ENCODE data around the gene SLC6A20. TPM values are rescaled to one million over a fixed set of nuclear protein-coding genes. Genes with fewer than 3 reads are reported as not detected.
A peak's percentile ranks its signal among the peaks of the same experiment; 100 is the strongest.

The SLC6A20 gene, protein sequence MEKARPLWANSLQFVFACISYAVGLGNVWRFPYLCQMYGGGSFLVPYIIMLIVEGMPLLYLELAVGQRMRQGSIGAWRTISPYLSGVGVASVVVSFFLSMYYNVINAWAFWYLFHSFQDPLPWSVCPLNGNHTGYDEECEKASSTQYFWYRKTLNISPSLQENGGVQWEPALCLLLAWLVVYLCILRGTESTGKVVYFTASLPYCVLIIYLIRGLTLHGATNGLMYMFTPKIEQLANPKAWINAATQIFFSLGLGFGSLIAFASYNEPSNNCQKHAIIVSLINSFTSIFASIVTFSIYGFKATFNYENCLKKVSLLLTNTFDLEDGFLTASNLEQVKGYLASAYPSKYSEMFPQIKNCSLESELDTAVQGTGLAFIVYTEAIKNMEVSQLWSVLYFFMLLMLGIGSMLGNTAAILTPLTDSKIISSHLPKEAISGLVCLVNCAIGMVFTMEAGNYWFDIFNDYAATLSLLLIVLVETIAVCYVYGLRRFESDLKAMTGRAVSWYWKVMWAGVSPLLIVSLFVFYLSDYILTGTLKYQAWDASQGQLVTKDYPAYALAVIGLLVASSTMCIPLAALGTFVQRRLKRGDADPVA
- total RNA-seq, result 1.2 TPM

DNA sequence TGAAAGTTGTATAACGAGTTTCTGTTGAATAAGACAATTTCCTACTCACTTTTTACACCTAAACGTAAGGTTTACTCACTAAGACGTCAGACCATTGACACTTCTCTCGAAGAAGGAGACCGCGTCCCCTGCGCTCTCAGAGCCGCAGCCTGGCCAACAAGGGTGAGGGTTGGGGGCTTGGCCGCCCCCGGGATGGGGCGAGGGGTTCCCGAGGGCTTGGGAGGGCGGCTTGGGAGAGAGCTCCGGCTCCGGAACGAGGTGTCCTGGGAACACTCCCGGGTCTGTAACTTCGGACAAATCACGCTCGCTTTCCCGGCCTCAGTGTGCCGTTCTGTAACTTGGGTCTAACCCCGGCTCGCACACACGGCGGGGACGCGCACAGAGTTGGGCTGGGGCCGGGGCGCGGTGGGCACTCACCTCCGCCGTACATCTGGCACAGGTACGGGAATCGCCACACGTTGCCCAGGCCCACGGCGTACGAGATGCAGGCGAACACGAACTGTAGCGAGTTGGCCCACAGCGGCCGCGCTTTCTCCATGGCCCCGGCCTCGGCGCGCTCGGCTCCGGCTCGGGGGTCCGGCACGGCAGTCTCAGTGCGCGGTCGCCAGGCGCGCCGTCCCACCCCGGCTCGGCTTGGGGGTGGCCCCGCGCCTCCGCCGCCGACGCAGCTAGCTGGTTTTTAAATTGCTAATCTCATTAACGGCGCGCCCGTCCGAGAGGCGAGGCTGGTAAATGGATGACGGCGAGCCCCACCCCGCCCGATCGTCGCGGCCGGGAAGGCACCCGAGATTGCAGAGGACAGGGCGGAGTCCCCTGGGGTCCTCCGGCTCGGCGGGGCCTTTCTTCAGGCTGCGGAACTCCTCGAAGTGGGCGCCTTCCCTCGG lies at the start of gene SLC6A20:
Gene SLC6A20 (minus strand): TSS at position 655 of the 884 bp plus-strand sequence. CDS start 117 bp downstream, at position 538.
- DNase-seq, result peak; percentile 35

DNA sequence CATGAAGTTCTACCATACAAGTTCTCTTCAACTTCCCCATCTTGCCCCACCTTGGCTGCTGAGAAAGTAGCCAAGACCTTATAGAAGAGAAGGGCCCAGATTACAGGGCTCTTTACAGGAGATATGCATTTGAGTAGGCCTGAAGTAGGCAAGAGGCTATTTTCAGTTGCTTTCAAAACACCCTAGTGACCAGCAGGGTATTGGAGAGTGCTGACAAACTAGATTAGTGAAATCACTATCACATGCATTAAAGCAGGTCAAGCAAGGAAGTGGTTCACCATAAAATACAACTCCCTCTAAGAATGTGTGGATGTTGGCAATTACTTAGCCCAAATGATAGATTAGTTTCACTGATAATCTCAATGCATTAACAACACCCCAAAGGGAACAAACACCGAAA lies 48.3 kb upstream of the SLC6A20 start:
- DNase-seq, result no peak

DNA sequence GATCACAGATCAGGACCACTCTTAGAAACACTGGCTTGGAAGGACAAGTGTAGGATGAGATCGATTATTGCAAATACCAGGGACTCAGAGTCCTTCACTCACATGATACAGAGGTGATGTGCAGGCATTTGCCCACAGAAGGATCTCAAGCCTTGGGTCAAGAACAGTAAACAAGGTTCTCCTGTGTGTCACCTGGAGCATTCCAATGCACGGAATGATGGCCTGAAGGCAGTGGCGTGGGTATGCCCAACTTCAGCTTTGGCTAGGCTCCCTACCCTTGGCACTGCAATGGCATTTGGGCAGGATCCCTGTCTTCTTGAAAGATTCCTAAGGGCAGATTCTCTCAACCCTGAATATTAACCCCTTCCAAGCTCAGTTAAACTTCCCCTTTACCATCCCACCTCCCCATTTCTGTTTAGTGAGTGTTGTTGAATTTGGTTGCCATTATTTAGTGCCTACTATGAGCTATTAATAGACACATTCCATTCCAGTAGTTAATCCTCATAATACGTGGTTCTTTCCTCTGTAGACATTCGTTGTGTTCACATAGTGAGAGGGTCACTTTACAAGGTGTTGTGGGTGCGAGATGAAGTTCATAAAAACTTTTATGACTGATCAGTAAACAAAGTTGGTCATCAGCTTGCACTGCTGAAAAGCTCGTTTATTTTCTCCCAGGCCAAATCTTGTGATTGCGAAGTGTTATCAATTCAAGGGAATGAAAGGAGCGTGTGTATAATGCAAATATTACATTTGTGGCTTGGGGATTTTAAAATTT lies 46.7 kb upstream of the SLC6A20 start:
- no peak for DNase-seq

DNA sequence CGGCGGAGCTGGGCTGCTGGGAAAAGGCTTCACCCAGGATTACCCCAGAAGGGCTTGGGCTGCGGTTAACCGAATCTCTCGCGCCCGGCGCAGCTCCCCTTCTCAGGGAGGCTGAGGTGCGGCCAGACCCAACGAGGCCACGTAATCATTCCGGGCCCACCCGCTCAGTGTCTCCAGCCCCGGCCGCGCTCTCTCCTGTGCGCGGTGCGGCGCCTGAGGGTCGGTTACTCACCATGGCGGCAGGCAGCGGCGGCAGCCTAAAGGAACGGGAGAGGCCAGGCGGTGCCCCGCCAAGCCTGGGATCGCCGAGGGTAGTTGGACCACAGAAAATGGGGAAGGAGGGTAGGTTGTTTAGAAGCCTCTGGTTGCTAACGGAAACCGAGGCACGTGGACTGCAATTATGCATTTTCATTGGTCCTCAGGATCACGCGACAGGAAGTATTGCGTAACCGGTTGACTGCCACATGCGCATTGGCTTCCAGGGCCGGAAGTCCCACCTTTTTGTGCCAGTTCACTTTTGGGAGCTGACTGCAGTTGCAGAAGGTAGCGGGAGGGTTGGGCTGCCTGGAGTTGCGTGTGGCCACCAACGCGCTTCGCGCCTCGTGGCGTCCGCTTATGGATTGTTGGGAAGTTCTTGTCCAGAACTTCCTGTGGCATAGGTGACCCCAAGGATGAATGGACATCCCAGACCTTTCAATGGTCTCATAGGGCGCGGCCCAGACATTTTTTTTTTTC lies 45.6 kb upstream of the SLC6A20 start, which contains the start of gene LZTFL1:
Gene LZTFL1 (minus strand): TSS at position 363 of the 735 bp plus-strand sequence. CDS start 128 bp downstream, at position 235.
- peak; percentile 98 for DNase-seq

DNA sequence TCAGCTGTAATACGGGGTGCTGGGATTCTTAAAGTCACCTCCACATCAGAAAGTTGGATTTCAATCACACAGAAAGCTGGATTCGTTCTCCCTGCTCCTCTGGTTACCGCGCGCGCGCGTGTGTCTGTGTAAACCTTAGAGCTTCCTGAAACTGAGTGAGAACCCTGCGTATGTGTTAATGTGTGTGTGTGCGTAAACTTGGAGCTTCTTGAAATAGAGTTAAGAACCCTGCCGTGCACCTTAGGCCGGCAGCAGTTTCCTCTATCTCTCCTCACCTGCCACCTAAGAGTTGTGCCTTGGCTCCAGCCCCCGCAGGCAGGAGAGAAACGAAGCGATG lies 45.1 kb upstream of the SLC6A20 start:
- peak; percentile 39 for DNase-seq

DNA sequence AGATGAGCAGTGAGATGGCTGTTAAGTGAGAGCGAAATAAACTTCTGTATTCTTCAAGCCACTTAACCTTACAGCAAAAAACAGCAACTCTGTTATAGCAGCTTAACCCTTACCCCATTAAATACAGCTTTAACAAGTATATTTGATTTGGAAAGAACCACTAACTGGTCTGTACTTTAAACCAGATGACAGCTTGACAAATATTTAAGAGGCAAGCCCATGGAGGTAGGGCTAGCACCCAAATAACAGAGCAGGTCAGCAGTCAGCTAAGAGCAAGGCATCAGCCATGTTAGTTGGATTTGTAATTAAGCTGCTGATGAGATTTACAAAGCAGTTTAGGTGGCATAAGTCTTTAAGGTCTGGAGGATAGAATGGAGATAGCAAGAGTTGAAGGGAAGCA lies 42.1 kb upstream of the SLC6A20 start:
- no peak for DNase-seq

DNA sequence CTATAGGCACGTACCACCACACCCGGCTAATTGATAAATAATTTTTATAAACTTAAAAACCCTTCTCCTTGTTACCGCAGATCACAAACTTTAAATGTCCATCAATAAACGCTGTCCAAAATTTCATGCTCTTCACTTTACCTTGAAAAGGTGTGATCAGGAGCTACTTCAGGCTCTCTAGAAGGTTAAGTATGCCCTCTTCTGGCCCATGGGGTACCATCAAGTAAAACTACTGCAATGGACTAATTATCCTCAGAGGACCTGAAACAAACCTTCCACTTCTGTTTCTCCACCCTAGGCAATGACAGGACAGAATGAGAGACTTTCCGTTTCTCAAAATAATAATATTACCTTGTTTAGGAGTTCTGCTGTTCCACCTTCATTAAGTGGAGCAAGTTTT lies 36.4 kb upstream of the SLC6A20 start:
- peak; percentile 10 for DNase-seq

DNA sequence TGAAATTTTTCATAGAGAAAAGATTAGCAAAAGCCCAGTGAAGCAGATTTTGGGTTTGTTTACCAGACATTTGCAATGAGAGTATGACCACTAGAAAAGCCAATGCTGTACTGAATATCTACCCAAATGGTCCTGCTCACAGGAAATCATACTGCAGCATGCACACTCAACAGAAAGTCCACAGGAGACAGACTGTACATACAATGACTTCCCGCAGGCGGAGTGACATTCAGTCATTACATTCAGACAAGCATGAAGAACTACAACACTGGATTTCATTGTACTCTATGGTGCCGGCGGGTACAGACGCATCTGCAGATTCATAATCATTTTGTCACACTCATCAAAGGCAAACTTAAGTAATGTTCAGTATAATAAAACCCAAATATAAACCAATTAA lies 33.8 kb upstream of the SLC6A20 start:
- DNase-seq, result no peak

DNA sequence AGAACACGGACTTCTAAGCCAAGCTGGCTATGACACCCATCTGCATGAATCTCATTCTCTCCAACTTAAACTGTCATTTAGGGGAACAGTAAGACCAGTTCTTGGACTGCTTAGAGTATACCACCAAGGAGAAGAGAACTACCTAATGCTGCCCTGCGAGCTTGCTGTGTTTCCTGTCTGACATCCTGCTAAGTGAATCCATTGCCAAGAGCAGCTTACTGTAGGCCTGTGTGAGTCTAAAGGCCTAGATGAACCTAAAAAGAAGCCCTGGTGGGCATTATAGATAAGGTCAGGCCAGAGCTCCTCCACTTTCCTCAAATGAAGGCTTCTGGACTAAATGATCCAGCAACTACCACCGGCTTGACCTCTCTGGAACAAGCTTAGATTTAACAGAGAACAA lies 30.6 kb upstream of the SLC6A20 start:
- no peak for DNase-seq

DNA sequence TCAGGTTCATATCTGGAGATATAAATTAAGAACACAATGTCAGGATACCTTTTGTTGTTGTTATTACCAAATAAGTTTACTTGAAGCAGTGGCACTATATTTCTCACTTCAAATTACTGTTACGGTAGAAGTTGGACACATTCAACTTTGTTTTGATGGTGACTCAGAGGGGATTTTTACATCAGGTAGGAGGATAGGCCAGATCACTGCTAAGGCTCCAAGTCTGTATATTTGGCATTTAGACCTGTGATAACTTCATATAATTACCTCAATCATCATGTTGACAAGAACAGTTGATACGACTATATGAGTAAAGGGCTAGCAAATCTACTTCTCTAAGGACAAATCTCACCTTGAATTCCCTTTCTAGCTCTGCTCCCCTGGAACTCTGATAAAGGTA lies 30.0 kb upstream of the SLC6A20 start:
- no peak for DNase-seq

DNA sequence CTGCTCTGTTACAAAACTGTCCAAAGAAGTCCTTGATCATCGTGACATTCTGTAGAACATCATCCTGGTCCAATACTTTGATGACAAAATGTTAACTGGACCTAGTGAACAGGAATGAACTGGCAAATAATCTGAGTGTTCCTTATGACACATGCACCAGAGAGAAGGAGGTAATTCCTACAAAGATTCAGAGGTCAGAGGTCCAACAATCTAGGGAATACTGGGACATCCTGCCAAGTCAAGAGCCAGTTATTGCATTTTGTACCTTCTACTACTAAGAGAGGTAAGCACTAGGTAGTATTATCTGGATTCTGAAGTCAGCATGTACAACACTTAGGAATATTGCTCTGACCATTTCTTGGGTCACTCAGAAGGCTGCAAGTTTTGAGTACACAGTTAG lies 24.8 kb upstream of the SLC6A20 start:
- DNase-seq, result no peak

DNA sequence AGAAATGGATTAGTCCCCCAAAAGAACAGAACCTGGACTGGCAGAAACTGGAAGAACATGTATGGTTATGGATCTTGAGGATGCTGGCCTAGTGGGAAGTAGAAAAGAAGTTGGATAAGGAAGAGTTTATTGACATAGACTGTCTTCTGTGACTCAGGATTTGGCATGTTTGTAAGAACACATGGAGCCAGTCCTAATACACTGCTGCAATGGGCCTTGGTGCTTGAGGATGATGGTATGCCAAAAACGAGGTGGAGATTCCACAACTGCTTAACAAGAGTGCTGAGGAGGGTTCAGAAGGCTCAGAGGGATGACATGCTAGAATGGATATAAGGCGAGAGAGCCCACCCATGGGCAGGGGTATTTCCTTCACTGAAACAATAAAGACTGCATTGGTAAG lies 23.2 kb upstream of the SLC6A20 start:
- DNase-seq, result no peak

DNA sequence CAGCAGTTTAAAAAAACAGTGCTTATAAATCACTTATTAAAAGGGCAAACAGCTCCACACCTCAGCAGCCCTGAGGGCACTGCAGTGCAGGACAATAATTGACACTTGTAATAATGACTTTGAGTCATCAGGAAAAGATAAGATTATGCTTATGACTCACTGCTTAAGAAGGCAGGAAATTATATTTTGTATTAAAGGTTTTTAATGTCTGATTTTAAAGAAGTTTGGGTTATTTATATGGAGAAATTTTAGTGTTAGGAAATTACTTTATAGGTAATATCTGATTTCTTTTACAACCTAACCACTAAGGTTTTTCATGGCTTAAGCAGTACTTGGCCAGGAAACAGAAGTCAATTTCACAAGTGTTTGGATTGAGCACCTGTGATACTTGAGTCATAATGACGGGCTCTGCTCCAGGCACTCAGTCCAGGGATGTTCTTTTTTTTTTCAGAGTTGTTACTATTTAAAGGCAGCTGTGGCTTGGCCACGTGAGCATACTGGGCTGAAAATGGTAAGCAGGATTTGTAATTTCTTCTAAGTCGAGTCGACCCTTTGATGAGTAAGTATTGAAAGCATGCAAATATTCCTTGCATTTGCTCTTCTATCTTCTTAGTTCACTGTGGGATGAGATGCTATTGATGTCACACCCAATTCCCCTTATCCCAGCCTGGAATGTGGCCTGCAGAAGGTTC lies 21.6 kb upstream of the SLC6A20 start:
- peak; percentile 85 for DNase-seq

DNA sequence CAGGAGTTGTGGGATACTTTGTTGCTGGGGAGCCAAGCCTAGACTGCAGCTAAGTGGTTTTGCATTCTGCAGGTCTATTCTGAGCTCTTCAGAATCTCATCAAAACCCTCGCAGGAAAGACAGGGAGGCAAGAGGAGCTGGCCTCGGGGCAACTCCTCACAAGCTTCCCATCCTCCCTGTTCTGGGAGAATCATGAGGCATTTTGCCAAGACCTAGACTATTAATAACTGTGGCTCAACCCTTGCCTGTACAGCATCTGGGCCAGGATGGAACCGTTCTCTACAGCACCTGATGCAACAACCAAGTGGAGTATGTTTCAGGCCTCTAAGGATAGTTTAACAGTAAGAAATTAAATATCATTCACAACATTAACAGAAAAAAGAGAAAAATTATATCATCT lies 20.2 kb upstream of the SLC6A20 start:
- peak; percentile 62 for DNase-seq

DNA sequence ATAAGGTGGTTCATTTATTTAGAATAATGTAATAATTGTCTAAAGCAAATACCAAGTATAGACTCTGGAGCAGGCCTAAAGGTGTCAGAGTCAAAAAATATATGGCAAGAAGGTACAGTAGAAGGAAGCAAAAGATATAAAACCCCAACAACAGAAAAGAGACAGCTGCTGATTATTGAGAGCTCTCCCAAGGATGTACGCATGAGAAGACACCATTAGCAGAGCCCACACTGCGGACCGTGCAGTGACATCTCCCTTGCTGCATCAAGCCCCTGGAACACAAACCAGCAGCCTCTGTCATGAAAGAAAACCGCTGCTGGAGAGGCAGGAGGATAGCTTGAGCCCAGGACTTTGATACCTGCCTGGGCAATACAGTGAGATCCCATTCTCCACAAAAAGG lies 18.0 kb upstream of the SLC6A20 start:
- DNase-seq, result no peak

DNA sequence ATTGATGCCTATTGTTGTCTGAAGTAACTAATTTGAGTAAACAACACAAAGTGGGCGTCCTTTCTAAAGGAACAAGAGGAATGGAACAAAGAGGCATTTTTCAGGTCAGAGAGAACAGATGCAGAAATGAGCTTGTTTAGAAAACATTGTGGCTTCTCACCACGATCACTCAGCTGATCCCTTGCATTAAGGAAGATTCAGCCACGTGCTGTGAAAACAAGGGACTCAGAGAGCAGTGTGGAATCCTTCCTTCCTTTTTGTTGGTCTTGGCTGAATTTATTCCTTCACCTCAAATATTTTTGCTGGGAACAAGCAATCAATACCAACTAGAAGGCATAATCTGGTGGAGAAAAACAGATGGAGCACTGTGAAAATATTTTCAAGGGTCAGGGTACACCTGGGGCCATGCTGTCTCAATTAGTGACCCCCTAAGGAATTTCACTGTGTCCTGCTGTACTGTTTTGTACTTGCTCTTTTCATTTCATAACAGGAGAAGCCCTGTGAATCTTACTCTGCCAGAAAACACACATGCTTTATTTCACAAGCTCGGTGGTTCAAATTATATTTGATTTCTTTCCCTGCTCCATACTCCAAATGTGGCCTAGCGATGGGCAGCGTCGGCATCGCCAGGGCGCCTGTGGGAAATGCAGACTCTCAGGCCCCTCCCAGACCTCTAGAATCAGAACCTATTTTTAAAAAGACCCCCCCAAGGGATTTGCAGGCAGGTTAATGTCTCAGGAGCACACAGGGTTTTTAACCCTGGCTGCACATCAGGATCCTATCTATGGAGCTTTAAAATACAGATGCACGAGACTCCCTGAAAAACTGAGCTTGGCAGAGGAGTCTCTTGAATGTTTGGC lies 11.6 kb upstream of the SLC6A20 start:
- peak; percentile 64 for DNase-seq

DNA sequence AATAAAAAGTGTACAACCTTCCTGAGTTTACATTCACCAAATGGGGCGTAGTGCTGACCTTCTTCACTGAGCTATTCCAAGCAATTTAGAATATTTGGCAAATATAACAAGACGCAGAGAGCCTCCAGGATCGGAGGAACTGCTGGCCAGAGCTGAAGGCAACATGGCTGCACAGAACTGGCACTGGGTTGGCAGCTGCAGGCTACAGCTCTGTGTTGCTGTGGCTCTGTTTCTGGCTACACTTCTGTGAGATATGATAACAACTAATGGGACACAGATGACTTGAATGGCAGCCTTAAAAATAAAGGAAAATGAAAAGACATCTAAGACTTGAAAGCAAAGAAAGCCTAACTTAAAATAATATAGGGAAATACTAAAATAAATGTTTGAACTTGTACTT lies 10.8 kb upstream of the SLC6A20 start:
- no peak for DNase-seq

DNA sequence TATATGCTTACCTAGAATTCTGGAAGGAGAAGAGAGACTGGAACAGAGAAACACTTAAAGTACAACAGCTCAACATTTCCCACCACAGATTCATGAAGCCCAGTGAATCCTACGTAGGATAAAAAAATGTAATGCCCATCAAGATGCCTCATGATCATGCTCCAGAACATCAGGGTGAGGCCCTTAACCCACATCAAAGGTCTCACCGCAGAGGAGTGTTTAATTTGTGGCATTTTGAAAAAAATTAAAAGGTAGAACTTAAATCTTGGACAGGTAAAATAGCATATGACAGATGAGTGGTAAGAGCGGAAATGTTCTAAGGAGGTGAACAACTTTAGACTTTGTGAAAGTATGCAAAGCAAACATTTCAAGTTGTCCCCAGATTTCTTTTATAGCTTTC lies 9.7 kb upstream of the SLC6A20 start:
- no peak for DNase-seq

DNA sequence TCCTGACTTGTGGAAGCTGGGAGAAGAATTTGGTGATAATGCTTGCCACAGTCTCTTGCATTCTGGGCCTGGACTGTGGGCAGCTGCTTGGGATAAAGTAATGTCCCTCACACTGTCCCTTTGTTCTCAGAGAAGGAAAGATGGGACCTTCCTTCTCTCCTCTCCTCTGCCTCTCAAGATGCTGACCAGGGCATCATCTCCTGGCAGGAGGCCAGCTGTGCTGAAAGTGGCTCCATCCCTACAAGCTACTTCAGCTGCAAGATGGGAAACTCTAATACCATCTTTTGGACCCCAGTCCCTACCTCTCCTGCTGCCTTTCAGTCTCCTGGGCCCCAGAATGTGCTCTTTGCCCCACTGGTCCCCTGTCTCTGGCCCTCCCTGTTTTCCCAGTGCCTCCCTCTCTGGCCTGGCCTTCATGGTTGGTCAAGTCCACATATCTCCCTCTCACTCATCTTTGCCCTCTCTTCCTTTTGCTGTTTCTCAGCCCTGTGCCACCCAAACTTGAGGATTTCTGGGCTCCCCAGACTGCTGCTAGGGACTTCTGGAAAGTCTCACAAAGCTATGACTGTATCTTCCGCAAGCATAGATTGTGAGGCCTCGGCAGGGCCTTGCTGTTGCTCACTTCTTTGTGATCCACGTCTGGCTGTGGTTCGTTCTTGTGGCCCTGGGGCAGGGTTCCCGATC lies 7.1 kb upstream of the SLC6A20 start:
- DNase-seq, result no peak
